Stimulated activated CD8-positive, alpha-beta memory T cell treated with anti-CD3 and anti-CD28 coated beads, Interleukin-15, amount 100 ng/mL, for 4 hours (primary cell): ENCODE measurements around the gene ADAMTS10.
"Not testable (repeated sequence)": the region's sequence is repeated elsewhere in the genome, so short reads cannot be mapped to it uniquely, and the experiment has no call there.

ENCODE experiments used
- DNase-seq, 2 donors: peaks; one replicate each; pipeline ENCODE4 v3.0.0-alpha.2; 2020; ENCODE audit warnings: low read depth in 2 of 2

Gene ADAMTS10

DNA sequence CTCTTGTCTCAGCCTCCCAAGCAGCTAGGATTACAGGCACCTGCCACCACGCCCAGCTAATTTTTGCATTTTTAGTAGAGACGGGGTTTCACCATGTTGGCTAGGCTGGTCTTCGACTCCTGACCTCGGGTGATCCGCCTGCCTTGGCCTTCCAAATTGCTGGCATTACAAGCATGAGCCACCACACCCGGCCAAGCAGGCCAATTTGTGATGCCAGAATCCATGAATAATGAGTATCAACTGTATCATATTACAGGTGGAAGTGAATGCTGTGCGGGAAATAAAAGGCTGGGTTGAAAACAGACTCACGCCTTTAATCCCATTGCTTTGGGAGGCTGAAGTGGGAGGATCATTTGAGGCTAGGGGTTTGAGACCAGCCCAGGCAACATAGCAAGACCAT, 16.3 kb upstream of the ADAMTS10 start:
- no peak for DNase-seq

DNA sequence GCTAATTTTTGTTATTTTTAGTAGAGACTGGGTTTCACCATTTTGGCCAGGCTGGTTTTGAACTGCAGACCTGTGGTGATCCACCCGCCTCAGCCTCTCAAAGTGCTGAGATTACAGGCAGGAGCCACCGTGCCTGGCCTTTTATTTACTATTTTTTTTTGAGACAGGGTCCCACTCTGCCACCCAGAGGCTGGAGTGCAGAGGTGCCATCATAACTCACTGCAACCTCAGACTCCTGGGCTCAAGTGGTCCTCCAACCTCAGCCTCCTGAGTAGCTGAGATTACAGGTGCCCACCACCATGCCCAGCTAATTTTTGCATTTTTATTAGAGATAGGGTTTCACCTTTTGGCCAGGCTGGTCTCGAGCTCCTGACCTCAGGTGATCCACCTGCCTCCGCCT, 12.4 kb upstream of the ADAMTS10 start:
- not testable (repeated sequence) for DNase-seq

DNA sequence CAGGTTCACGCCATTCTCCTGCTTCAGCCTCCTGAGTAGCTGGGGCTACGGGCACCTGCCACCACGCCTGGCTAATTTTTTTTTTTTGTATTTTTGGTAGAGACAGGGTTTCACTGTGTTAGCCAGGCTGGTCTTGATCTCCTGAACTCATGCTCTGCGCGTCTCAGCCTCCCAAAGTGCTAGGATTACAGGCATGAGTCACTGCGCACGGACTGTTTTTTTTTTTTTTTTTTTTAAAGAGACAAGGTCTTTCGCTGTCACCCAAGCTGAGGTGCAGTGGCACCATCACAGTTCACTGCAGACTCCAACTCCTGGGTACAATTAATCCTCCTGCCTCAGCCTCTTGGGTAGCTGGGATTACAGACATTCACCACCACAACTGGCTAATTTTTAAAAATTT, 8.2 kb upstream of the ADAMTS10 start:
- DNase-seq, result no peak

GRCh38 chr19:8617984-8618383, 7.5 kb upstream of the ADAMTS10 start:
- DNase-seq, result no peak

- DNase-seq, result not testable (repeated sequence)
Measured at GRCh38 chr19:8617325-8617724, 6.8 kb upstream of the ADAMTS10 start.

DNA sequence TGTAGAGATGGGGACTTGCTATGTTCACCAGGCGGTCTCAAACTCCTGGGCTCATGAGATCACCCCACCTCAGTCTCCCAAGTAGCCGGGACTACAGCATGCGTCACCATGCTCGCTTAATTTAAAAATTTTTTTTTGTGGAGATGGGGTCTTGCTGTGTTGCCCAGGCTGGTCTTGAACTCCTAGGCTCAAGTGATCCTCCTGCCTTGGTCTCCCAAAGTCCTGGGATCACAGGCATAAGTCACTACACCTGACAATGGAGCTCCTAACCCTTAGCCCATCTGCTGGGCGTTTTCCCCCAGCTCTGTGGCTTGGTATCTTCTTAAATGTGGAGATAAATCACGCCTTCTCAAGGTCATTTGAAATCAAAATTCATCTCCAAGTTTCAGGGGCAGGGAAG, 6.3 kb upstream of the ADAMTS10 start:
- DNase-seq, result no peak

- DNase-seq, result peak in 1 of 2 donors; percentile 25
Measured at GRCh38 chr19:8615813-8616596, 5.5 kb upstream of the ADAMTS10 start.

- no peak for DNase-seq
Measured at GRCh38 chr19:8615024-8615423, 4.5 kb upstream of the ADAMTS10 start.

GRCh38 chr19:8614455-8614854, 3.9 kb upstream of the ADAMTS10 start:
- no peak for DNase-seq

- DNase-seq, result no peak
Measured at GRCh38 chr19:8612807-8613171, 2.3 kb upstream of the ADAMTS10 start.

- no peak for DNase-seq
Measured at GRCh38 chr19:8611877-8612806, 1.6 kb upstream of the ADAMTS10 start.

DNA sequence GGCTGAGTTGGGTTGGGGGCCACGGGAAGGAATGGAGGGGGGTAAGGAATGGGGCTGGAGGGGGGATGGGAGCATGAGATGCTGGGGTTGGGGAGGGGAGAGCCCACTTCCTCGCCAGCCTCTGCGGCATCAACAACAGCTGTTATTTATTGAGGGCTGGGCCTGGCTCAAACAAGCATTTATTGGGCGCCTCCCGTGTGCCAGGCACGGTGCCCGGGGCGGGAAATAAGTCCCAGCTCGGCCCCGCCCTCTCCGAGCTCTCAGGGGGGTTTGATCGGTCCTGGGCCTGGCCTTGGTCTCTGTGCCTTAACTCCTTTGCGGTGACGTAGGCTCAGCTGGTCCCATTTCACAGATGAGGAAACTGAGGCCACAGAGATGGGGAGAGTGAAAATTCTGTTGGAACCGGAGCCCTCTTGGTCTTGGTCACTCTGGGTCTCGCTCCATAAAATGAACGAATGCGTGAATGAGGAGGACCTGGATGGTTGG, 919 bp upstream of the ADAMTS10 start:
- no peak for DNase-seq

DNA sequence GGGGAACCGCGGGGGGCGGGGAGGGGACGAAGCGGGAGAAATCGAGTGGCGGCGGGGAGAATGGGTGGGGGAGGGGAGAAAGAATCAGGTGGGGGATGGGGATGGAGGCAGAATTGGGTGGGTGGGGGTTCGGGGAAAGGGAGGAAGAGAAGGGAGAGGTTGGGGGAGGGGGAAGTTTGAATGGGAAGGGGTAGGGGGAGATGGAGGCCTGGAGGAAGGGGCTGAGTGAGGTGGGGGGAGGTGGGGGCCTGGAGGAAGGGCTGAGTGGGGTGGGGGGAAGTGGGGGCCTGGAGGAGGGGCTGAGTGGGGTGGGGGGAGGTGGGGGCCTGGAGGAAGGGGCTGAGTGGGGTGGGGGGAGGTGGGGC, 403 bp upstream of the ADAMTS10 start:
- no peak for DNase-seq

DNA sequence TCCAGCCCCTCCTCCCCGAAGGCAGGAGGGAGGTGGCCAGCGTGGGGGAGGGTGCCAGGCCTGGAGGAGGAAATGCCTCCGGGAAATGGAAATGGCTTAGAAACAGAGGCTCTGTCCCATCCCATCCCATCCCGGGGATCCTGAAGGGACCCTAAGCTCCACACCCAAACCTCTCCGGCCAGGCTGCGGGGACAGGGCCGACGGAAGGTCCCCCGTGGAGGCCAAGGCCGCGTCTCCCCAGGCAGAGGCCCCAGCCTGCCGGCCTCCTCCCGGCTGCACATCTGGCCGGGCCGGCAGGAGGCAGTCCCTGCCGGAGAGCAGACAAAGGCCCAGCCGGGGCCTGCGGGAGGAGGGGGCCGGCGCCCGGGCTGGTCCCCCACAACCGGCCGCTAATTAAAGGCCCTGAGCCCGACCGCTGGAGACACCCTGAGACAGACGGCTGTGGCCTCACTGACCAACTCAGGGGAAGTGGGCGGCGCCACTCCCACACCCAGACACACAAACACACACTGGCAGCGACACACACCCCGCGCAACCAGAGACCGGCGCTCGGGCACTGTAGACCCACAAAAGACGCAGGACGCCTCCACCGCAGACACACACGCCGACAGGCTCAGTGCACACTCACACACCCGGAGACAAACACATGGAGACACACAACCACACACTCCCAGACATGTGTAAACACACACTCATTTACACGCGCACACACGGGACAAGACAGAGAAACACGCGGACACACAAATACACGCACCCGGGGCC, 1.1 kb downstream of the ADAMTS10 start:
- DNase-seq, result no peak

- DNase-seq, result no peak
Measured at GRCh38 chr19:8608941-8609278, 1.6 kb downstream of the ADAMTS10 start.

- DNase-seq, result no peak
Measured at GRCh38 chr19:8607386-8607785, 3.1 kb downstream of the ADAMTS10 start.

GRCh38 chr19:8605514-8605913, 5.0 kb downstream of the ADAMTS10 start:
- no peak for DNase-seq

- DNase-seq, result no peak
Measured at GRCh38 chr19:8601796-8602195, 8.7 kb downstream of the ADAMTS10 start.

GRCh38 chr19:8600816-8601215, 9.7 kb downstream of the ADAMTS10 start:
- DNase-seq, result no peak

GRCh38 chr19:8600064-8600463, 10.5 kb downstream of the ADAMTS10 start:
- DNase-seq, result no peak

- DNase-seq, result no peak
Measured at GRCh38 chr19:8596168-8596567, 14.3 kb downstream of the ADAMTS10 start.

GRCh38 chr19:8595651-8596050, 14.9 kb downstream of the ADAMTS10 start:
- DNase-seq, result no peak
